Spleen (tissue), 7 donors: ENCODE measurements around the gene GPAT2.
"Not testable (repeated sequence)": the region's sequence is repeated elsewhere in the genome, so short reads cannot be mapped to it uniquely, and the experiment has no call there.

ENCODE experiments used
- CTCF ChIP-seq, 11 experiments: fragments of 200-600 bp in 7 of 11; fragments of 450-650 bp in 4 of 11; sonication (generic) in 4 of 11; IDR thresholded peaks in 8 of 11; conservative IDR thresholded peaks in 3 of 11; 1 replicate in 7 of 11; 2 replicates in 4 of 11; pipeline versions ENCODE4 v1.4.0 to v1.8.0; 2016 to 2021; ENCODE audit warnings: antibody characterized with exemption in 11 of 11, inconsistent platforms in 4 of 11, mild to moderate bottlenecking in 1 of 11
- POLR2A ChIP-seq, 3 donors: fragments of 450-650 bp; IDR thresholded peaks; one replicate each; pipeline ENCODE4 v1.5.1; 2017; ENCODE audit warnings: antibody characterized with exemption in 3 of 3, mild to moderate bottlenecking in 1 of 3
- POLR2AphosphoS5 ChIP-seq, 3 donors: sonication (generic); formaldehyde crosslinking; IDR thresholded peaks; one replicate each; pipeline ENCODE4 v1.5.1; 2017; ENCODE audit warnings: antibody characterized with exemption in 3 of 3
- donor health status: DM: no; HTN: no; CAD: no; lungs with moderate emphysema.
- donor health status: DM: no; HTN: no; CAD: no.
- donor health status: DM: no; HTN: no; CAD: no.

- TF ChIP-seq CTCF (IDR thresholded peaks at IDR 0.05 in 8 of 11, conservative IDR thresholded peaks at IDR 0.05 in 3 of 11); POLR2AphosphoS5 (IDR thresholded peaks at IDR 0.05); POLR2A (IDR thresholded peaks at IDR 0.05): not testable (repeated sequence)
These were observed 6.9 kb downstream of the GPAT2 start for GRCh38 chr2:96027725-96028325.
